Karpas-422 (cell line): Measurements from ENCODE around the gene C5orf46. TPM values are rescaled to one million over a fixed set of nuclear protein-coding genes. Genes with fewer than 3 reads are reported as not detected.
A peak's percentile ranks its signal among the peaks of the same experiment; 100 is the strongest.

Source experiments
- DNase-seq: peaks from one replicate; pipeline ENCODE4 v3.0.0-alpha.2; 2015
- H2AFZ ChIP-seq: fragments of 200-600 bp; sonication (generic); 2 replicates; pipeline ENCODE4 v1.6.1; 2014; ENCODE audit warnings: antibody characterized with exemption, low read length, mixed read lengths
- H3K27ac ChIP-seq: fragments of 200-600 bp; sonication (generic); 2 replicates; pipeline ENCODE4 v1.5.1; 2014; ENCODE audit warnings: mild to moderate bottlenecking, low read length, moderate library complexity
- H3K27me3 ChIP-seq: fragments of 200-600 bp; sonication (generic); 2 replicates; pipeline ENCODE4 v1.6.1; 2014; ENCODE audit warnings: low read length, mixed read lengths
- H3K36me3 ChIP-seq: fragments of 200-600 bp; sonication (generic); 2 replicates; pipeline ENCODE4 v1.6.1; 2014; ENCODE audit warnings: low read length, mixed read lengths; ENCODE audit not compliant: insufficient read depth
- H3K4me1 ChIP-seq: fragments of 200-600 bp; sonication (generic); 2 replicates; pipeline ENCODE4 v1.6.1; 2014; ENCODE audit warnings: mild to moderate bottlenecking, low read length, mixed read lengths
- H3K4me2 ChIP-seq: fragments of 200-600 bp; sonication (generic); 2 replicates; pipeline ENCODE4 v1.6.1; 2014; ENCODE audit warnings: low read length, low read depth, mild to moderate bottlenecking; ENCODE audit not compliant: poor library complexity, severe bottlenecking
- H3K4me3 ChIP-seq: fragments of 200-600 bp; sonication (generic); 2 replicates; pipeline ENCODE4 v1.5.1; 2014; ENCODE audit warnings: mild to moderate bottlenecking, antibody characterized with exemption, low read length, mixed read lengths
- H3K79me2 ChIP-seq: fragments of 200-600 bp; sonication (generic); 2 replicates; pipeline ENCODE4 v1.6.1; 2014; ENCODE audit warnings: mild to moderate bottlenecking, low read length, mixed read lengths
- H3K9ac ChIP-seq: fragments of 200-600 bp; sonication (generic); 2 replicates; pipeline ENCODE4 v1.6.0; 2014; ENCODE audit warnings: low read length
- H3K9me2 ChIP-seq: fragments of 200-600 bp; sonication (generic), shearing (Covaris generic); replicated peaks from 2 replicates; pipeline ENCODE4 v1.6.0; 2014; ENCODE audit warnings: mild to moderate bottlenecking, low read length, moderate library complexity; ENCODE audit not compliant: insufficient read depth
- H3K9me3 ChIP-seq: fragments of 300-700, 200-600 bp; sonication (generic); 2 replicates; pipeline ENCODE4 v1.6.1; 2014; ENCODE audit warnings: low read length, mixed read lengths
- H4K20me1 ChIP-seq: fragments of 200-600 bp; sonication (generic); 2 replicates; pipeline ENCODE4 v1.6.1; 2014; ENCODE audit warnings: mild to moderate bottlenecking, antibody characterized with exemption, low read length, low read depth; ENCODE audit not compliant: insufficient read depth
- total RNA-seq: library from RNA; depleted of rRNA; stranded (reverse); fragments of >200 nt; shearing (Covaris generic); gene quantifications from 2 replicates; pipeline ENCODE4 v1.2.3, GENCODE V29; 2014; ENCODE audit warnings: low replicate concordance

Gene C5orf46
- total RNA-seq, 1 experiment from 2014 or later: not detected

GRCh38 chr5:147927901-147928300 is 21.6 kb upstream of the C5orf46 start:
- Histone ChIP-seq H3K9me2 (no peaks in the 10 kb centered on the region), H4K20me1 (no peaks in the 10 kb centered on the region), H3K79me2 (no peaks in the 10 kb centered on the region), H3K4me3 (no peak overlapping the region), H3K36me3 (no peaks in the 10 kb centered on the region), H3K27ac (no peak overlapping the region), H3K9ac (no peak overlapping the region), H2AFZ (no peak overlapping the region), H3K9me3 (no peaks in the 10 kb centered on the region), H3K4me1 (peaks cover 15% of the 10 kb centered on the region), H3K4me2 (no peak overlapping the region), H3K27me3 (no peaks in the 10 kb centered on the region)
- no peak for DNase-seq

- H3K36me3 ChIP-seq: no peaks in the 10 kb centered on the region
- H3K79me2 ChIP-seq: no peaks in the 10 kb centered on the region
- H3K9me2 ChIP-seq: no peaks in the 10 kb centered on the region
- no peak overlapping the region for H3K4me2 ChIP-seq
- no peak overlapping the region for H3K4me3 ChIP-seq
- H3K9me3 ChIP-seq: no peaks in the 10 kb centered on the region
- H4K20me1 ChIP-seq: no peaks in the 10 kb centered on the region
- DNase-seq: no peak
- H3K9ac ChIP-seq: no peak overlapping the region
- H3K4me1 ChIP-seq: no peaks in the 10 kb centered on the region
- H3K27ac ChIP-seq: no peak overlapping the region
- no peak overlapping the region for H2AFZ ChIP-seq
- H3K27me3 ChIP-seq: no peaks in the 10 kb centered on the region
These were observed 18.7 kb upstream of the C5orf46 start for GRCh38 chr5:147925020-147925419.

- Histone ChIP-seq H3K4me3 (no peak overlapping the region), H3K9ac (no peak overlapping the region), H4K20me1 (no peaks in the 10 kb centered on the region), H3K27ac (no peak overlapping the region), H3K79me2 (no peaks in the 10 kb centered on the region), H3K4me2 (no peak overlapping the region), H3K36me3 (no peaks in the 10 kb centered on the region), H3K9me2 (no peaks in the 10 kb centered on the region), H3K27me3 (no peaks in the 10 kb centered on the region), H3K9me3 (no peaks in the 10 kb centered on the region), H3K4me1 (no peaks in the 10 kb centered on the region), H2AFZ (no peak overlapping the region)
- no peak for DNase-seq
These were observed 14.8 kb upstream of the C5orf46 start for GRCh38 chr5:147921136-147921535.

- Histone ChIP-seq H3K9me2 (no peaks in the 10 kb centered on the region), H3K4me2 (no peak overlapping the region), H4K20me1 (no peaks in the 10 kb centered on the region), H2AFZ (no peak overlapping the region), H3K4me3 (no peak overlapping the region), H3K4me1 (no peaks in the 10 kb centered on the region), H3K9ac (no peak overlapping the region), H3K27ac (no peak overlapping the region), H3K79me2 (no peaks in the 10 kb centered on the region), H3K27me3 (no peaks in the 10 kb centered on the region), H3K9me3 (no peaks in the 10 kb centered on the region), H3K36me3 (no peaks in the 10 kb centered on the region)
- no peak for DNase-seq
These were observed 14.2 kb upstream of the C5orf46 start for GRCh38 chr5:147920420-147921030.

- H3K4me2 ChIP-seq: no peak overlapping the region
- no peaks in the 10 kb centered on the region for H3K27me3 ChIP-seq
- no peaks in the 10 kb centered on the region for H3K4me1 ChIP-seq
- DNase-seq: no peak
- no peaks in the 10 kb centered on the region for H4K20me1 ChIP-seq
- H2AFZ ChIP-seq: no peak overlapping the region
- H3K9me2 ChIP-seq: no peaks in the 10 kb centered on the region
- H3K36me3 ChIP-seq: no peaks in the 10 kb centered on the region
- H3K79me2 ChIP-seq: no peaks in the 10 kb centered on the region
- H3K4me3 ChIP-seq: no peak overlapping the region
- no peak overlapping the region for H3K27ac ChIP-seq
- H3K9me3 ChIP-seq: no peaks in the 10 kb centered on the region
- no peak overlapping the region for H3K9ac ChIP-seq
These were observed 12.6 kb upstream of the C5orf46 start for GRCh38 chr5:147918899-147919298.

GRCh38 chr5:147918101-147918685 is 11.9 kb upstream of the C5orf46 start:
- H3K27me3 ChIP-seq: no peaks in the 10 kb centered on the region
- no peak overlapping the region for H3K4me3 ChIP-seq
- H3K9me3 ChIP-seq: no peaks in the 10 kb centered on the region
- DNase-seq: no peak
- H3K36me3 ChIP-seq: no peaks in the 10 kb centered on the region
- H3K27ac ChIP-seq: no peak overlapping the region
- no peaks in the 10 kb centered on the region for H3K9me2 ChIP-seq
- H3K4me1 ChIP-seq: no peaks in the 10 kb centered on the region
- H3K4me2 ChIP-seq: no peak overlapping the region
- H3K9ac ChIP-seq: no peak overlapping the region
- H4K20me1 ChIP-seq: no peaks in the 10 kb centered on the region
- no peak overlapping the region for H2AFZ ChIP-seq
- H3K79me2 ChIP-seq: no peaks in the 10 kb centered on the region

- Histone ChIP-seq H2AFZ (no peak overlapping the region), H3K9me3 (no peaks in the 10 kb centered on the region), H3K4me3 (no peak overlapping the region), H3K4me1 (0 out of 2 replicates have a peak, but pooled peaks cover 2% of the 10 kb centered on the region), H3K4me2 (no peak overlapping the region), H3K27me3 (no peaks in the 10 kb centered on the region), H4K20me1 (no peaks in the 10 kb centered on the region), H3K79me2 (no peaks in the 10 kb centered on the region), H3K27ac (no peak overlapping the region), H3K9me2 (no peaks in the 10 kb centered on the region), H3K36me3 (no peaks in the 10 kb centered on the region), H3K9ac (no peak overlapping the region)
- no peak for DNase-seq
These were observed 7.4 kb upstream of the C5orf46 start for GRCh38 chr5:147913786-147914185.

GRCh38 chr5:147912011-147912410 is 5.7 kb upstream of the C5orf46 start:
- H3K9me3 ChIP-seq: no peaks in the 10 kb centered on the region
- no peaks in the 10 kb centered on the region for H4K20me1 ChIP-seq
- H3K27me3 ChIP-seq: no peaks in the 10 kb centered on the region
- no peak overlapping the region for H3K4me3 ChIP-seq
- H3K79me2 ChIP-seq: no peaks in the 10 kb centered on the region
- 0 out of 2 replicates have a peak, but pooled peaks cover 2% of the 10 kb centered on the region for H3K4me1 ChIP-seq
- DNase-seq: peak; percentile 49
- H3K27ac ChIP-seq: no peak overlapping the region
- no peaks in the 10 kb centered on the region for H3K9me2 ChIP-seq
- H3K4me2 ChIP-seq: no peak overlapping the region
- no peaks in the 10 kb centered on the region for H3K36me3 ChIP-seq
- H2AFZ ChIP-seq: no peak overlapping the region
- H3K9ac ChIP-seq: no peak overlapping the region
